Measurements from ENCODE around the gene USP3.

USP3 gene

DNA sequence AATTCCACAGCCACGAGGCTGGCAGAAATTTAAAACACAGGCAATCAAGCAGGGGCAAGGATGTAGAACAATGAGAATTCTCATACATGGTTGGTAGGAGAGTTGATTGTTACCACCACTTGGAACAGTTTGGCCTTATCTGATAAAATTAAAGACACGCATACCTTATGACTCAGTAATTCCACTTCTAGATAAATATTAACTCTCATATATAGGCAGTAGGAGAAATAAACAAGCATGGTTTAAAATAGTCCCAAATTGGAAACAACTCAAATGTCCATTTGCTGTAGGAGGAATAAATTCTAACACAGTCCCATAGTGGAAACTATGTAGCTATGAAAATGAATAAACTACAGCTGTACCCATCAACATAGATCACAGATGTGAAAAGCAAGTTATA lies 42.3 kb upstream of the USP3 start:
- Histone ChIP-seq H3K23ac (ENCODE audit: low read depth, low read length, poor library complexity) (no peak overlapping the region), H3K4me1 (ENCODE audit: control insufficient read depth in 2 of 2, insufficient read depth in 1 of 2, low read depth in 1 of 2, low read length in 2 of 2) (peaks cover 5 to 17% of the 10 kb centered on the region in 2 donors), H3K4ac (ENCODE audit: low read length) (no peak overlapping the region), H2BK15ac (ENCODE audit: low read length) (no peak overlapping the region), H2BK5ac (ENCODE audit: low read length) (no peak overlapping the region), H3K36me3 (replicated peaks in 1 of 2; ENCODE audit: control insufficient read depth in 2 of 2, insufficient read depth in 2 of 2, low read length in 2 of 2) (no peaks in the 10 kb centered on the region), H2AK5ac (ENCODE audit: low read depth, low read length) (no peak overlapping the region), H3K4me2 (ENCODE audit: insufficient read depth, low read length, poor library complexity, severe bottlenecking) (no peak overlapping the region), H4K8ac (ENCODE audit: low read depth, low read length) (no peak overlapping the region), H3K27me3 (ENCODE audit: control insufficient read depth in 3 of 3, insufficient read depth in 3 of 3, low read depth in 1 of 3, low read length in 3 of 3) (no peaks in the 10 kb centered on the region), H2AFZ (ENCODE audit: low read length) (no peak overlapping the region), H3K9ac (ENCODE audit: low read depth, low read length, poor library complexity) (no peak overlapping the region), H4K91ac (ENCODE audit: low read depth, low read length, poor library complexity) (no peak overlapping the region), H2BK12ac (ENCODE audit: low read length) (no peak overlapping the region), H3K14ac (ENCODE audit: low read length) (no peak overlapping the region), H3K79me1 (ENCODE audit: low read depth, low read length) (no peaks in the 10 kb centered on the region), H3K9me3 (replicated peaks in 1 of 2; ENCODE audit: control insufficient read depth in 2 of 2, insufficient read depth in 1 of 2, low read depth in 1 of 2, low read length in 2 of 2) (peaks cover 6 to 21% of the 10 kb centered on the region in 2 donors), H2BK120ac (ENCODE audit: low read depth, low read length) (no peak overlapping the region), H3K18ac (ENCODE audit: low read length) (no peak overlapping the region), H3K27ac (replicated peaks; ENCODE audit: low read length) (no peak overlapping the region), H3K4me3 (ENCODE audit: low read length in 2 of 2) (no peak overlapping the region)
- no CpG with 5 or more reads among the region's 2 CpGs for WGBS, 2 donors (ENCODE audit: extremely low coverage in 2 of 2, insufficient read length in 2 of 2, insufficient replicate concordance in 1 of 2)
- DNase-seq (ENCODE audit: low spot score), result no peak

DNA sequence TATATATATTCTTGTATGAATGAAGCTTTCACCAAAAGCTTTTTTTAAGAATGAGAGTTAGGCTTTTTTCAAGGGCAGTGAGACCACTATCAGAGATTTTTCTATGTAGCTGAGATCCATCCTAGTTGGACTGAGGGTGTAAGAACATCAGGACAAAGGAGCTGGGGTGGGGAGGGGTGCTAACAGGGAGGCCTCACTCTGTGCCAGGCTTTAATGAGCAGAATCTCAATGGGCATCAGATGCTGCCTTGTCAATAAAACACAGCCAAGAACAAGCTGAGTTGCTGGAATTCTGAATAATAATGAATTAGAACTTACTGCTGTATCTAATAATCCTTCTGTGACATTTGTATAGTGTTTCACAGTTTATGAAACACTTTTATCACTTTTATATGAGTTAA lies 41.4 kb upstream of the USP3 start:
- Histone ChIP-seq H2BK12ac (ENCODE audit: low read length) (no peak overlapping the region), H3K9ac (ENCODE audit: low read depth, low read length, poor library complexity) (no peak overlapping the region), H4K91ac (ENCODE audit: low read depth, low read length, poor library complexity) (no peak overlapping the region), H3K23ac (ENCODE audit: low read depth, low read length, poor library complexity) (no peak overlapping the region), H2BK120ac (ENCODE audit: low read depth, low read length) (no peak overlapping the region), H3K4me3 (ENCODE audit: low read length in 2 of 2) (no peak overlapping the region), H2AFZ (ENCODE audit: low read length) (peak overlapping the region; percentile 11), H3K4ac (ENCODE audit: low read length) (no peak overlapping the region), H3K79me1 (ENCODE audit: low read depth, low read length) (no peaks in the 10 kb centered on the region), H3K9me3 (replicated peaks in 1 of 2; ENCODE audit: control insufficient read depth in 2 of 2, insufficient read depth in 1 of 2, low read depth in 1 of 2, low read length in 2 of 2) (peaks cover 6 to 21% of the 10 kb centered on the region in 2 donors), H4K8ac (ENCODE audit: low read depth, low read length) (no peak overlapping the region), H3K4me1 (ENCODE audit: control insufficient read depth in 2 of 2, insufficient read depth in 1 of 2, low read depth in 1 of 2, low read length in 2 of 2) (peaks cover 5 to 18% of the 10 kb centered on the region in 2 donors), H2AK5ac (ENCODE audit: low read depth, low read length) (no peak overlapping the region), H2BK15ac (ENCODE audit: low read length) (no peak overlapping the region), H3K36me3 (replicated peaks in 1 of 2; ENCODE audit: control insufficient read depth in 2 of 2, insufficient read depth in 2 of 2, low read length in 2 of 2) (no peaks in the 10 kb centered on the region), H3K4me2 (ENCODE audit: insufficient read depth, low read length, poor library complexity, severe bottlenecking) (no peak overlapping the region), H3K14ac (ENCODE audit: low read length) (no peak overlapping the region), H3K27me3 (ENCODE audit: control insufficient read depth in 3 of 3, insufficient read depth in 3 of 3, low read depth in 1 of 3, low read length in 3 of 3) (no peaks in the 10 kb centered on the region), H3K27ac (replicated peaks; ENCODE audit: low read length) (no peak overlapping the region), H3K18ac (ENCODE audit: low read length) (no peak overlapping the region), H2BK5ac (ENCODE audit: low read length) (peak overlapping the region; percentile 59)
- no peak for DNase-seq (ENCODE audit: low spot score)

DNA sequence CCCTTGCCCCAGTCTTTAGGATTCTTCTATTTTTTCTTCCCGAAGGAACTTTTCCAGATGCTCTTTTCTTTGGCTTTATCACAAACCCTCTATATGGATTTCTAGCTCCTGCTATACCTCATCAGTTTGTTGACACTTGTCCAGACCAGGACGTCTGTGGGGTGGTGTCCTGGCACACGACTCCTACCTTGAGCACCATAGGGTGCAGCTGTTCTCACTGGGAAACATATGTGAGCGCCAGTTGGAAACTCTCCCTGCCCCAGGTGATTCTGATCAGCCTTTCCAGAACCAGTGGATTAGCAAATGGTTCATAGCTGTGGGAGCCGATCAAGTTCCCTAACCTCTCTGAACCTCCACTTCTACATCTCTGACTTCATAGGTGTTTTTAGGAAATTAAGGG lies 40.6 kb upstream of the USP3 start:
- Histone ChIP-seq H3K4ac (ENCODE audit: low read length) (no peak overlapping the region), H2AFZ (ENCODE audit: low read length) (no peak overlapping the region), H2BK12ac (ENCODE audit: low read length) (no peak overlapping the region), H2BK120ac (ENCODE audit: low read depth, low read length) (no peak overlapping the region), H2AK5ac (ENCODE audit: low read depth, low read length) (no peak overlapping the region), H3K4me2 (ENCODE audit: insufficient read depth, low read length, poor library complexity, severe bottlenecking) (no peak overlapping the region), H3K36me3 (replicated peaks in 1 of 2; ENCODE audit: control insufficient read depth in 2 of 2, insufficient read depth in 2 of 2, low read length in 2 of 2) (no peaks in the 10 kb centered on the region), H3K79me1 (ENCODE audit: low read depth, low read length) (no peaks in the 10 kb centered on the region), H3K4me1 (ENCODE audit: control insufficient read depth in 2 of 2, insufficient read depth in 1 of 2, low read depth in 1 of 2, low read length in 2 of 2) (peaks cover 5 to 18% of the 10 kb centered on the region in 2 donors), H3K14ac (ENCODE audit: low read length) (no peak overlapping the region), H2BK15ac (ENCODE audit: low read length) (no peak overlapping the region), H3K27ac (replicated peaks; ENCODE audit: low read length) (no peak overlapping the region), H3K9me3 (replicated peaks in 1 of 2; ENCODE audit: control insufficient read depth in 2 of 2, insufficient read depth in 1 of 2, low read depth in 1 of 2, low read length in 2 of 2) (peaks cover under 1 to 14% of the 10 kb centered on the region in 2 donors), H3K23ac (ENCODE audit: low read depth, low read length, poor library complexity) (no peak overlapping the region), H3K27me3 (ENCODE audit: control insufficient read depth in 3 of 3, insufficient read depth in 3 of 3, low read depth in 1 of 3, low read length in 3 of 3) (no peaks in the 10 kb centered on the region), H4K91ac (ENCODE audit: low read depth, low read length, poor library complexity) (no peak overlapping the region), H3K9ac (ENCODE audit: low read depth, low read length, poor library complexity) (no peak overlapping the region), H2BK5ac (ENCODE audit: low read length) (peak overlapping the region; percentile 59), H4K8ac (ENCODE audit: low read depth, low read length) (no peak overlapping the region), H3K18ac (ENCODE audit: low read length) (no peak overlapping the region), H3K4me3 (ENCODE audit: low read length in 2 of 2) (no peak overlapping the region)
- no peak for DNase-seq (ENCODE audit: low spot score)
- no CpG with 5 or more reads among the region's 5 CpGs for WGBS, 2 donors (ENCODE audit: extremely low coverage in 2 of 2, insufficient read length in 2 of 2, insufficient replicate concordance in 1 of 2)

DNA sequence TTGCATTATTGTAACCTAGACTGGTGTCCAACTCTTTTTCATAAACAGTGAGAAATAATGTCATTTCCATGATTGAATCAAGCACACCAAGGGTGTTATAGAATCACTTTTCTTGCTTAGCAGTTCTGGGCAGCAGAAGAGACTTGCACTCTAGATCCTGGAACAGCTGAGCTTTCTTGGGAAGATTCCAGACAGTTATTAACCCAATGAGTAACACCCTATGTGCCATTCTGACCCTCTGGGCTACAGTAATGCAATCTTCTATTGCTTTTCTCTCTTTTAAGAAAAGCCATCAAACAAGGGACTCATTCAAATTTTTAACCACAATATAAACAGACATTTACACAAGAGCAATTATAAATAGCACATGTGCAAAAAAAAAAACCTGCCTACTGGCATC lies 39.3 kb upstream of the USP3 start:
- H2AK5ac ChIP-seq (ENCODE audit: low read depth, low read length), result no peak overlapping the region
- no peak overlapping the region for H2BK5ac ChIP-seq (ENCODE audit: low read length)
- H3K4me3 ChIP-seq (ENCODE audit: low read length in 2 of 2), result no peak overlapping the region
- no peak overlapping the region for H2BK120ac ChIP-seq (ENCODE audit: low read depth, low read length)
- H3K9me3 ChIP-seq (replicated peaks in 1 of 2; ENCODE audit: control insufficient read depth in 2 of 2, insufficient read depth in 1 of 2, low read depth in 1 of 2, low read length in 2 of 2), result peaks cover 0 to 11% of the 10 kb centered on the region in 2 donors
- H4K8ac ChIP-seq (ENCODE audit: low read depth, low read length), result no peak overlapping the region
- H3K18ac ChIP-seq (ENCODE audit: low read length), result no peak overlapping the region
- no peak overlapping the region for H3K14ac ChIP-seq (ENCODE audit: low read length)
- no peak overlapping the region for H2BK15ac ChIP-seq (ENCODE audit: low read length)
- H3K23ac ChIP-seq (ENCODE audit: low read depth, low read length, poor library complexity), result no peak overlapping the region
- no peak overlapping the region for H3K4me2 ChIP-seq (ENCODE audit: insufficient read depth, low read length, poor library complexity, severe bottlenecking)
- H2BK12ac ChIP-seq (ENCODE audit: low read length), result no peak overlapping the region
- no peak overlapping the region for H2AFZ ChIP-seq (ENCODE audit: low read length)
- H3K36me3 ChIP-seq (replicated peaks in 1 of 2; ENCODE audit: control insufficient read depth in 2 of 2, insufficient read depth in 2 of 2, low read length in 2 of 2), result no peaks in the 10 kb centered on the region
- H4K91ac ChIP-seq (ENCODE audit: low read depth, low read length, poor library complexity), result no peak overlapping the region
- no peaks in the 10 kb centered on the region for H3K27me3 ChIP-seq (ENCODE audit: control insufficient read depth in 3 of 3, insufficient read depth in 3 of 3, low read depth in 1 of 3, low read length in 3 of 3)
- no peak for DNase-seq (ENCODE audit: low spot score)
- H3K27ac ChIP-seq (replicated peaks; ENCODE audit: low read length), result no peak overlapping the region
- no peak overlapping the region for H3K9ac ChIP-seq (ENCODE audit: low read depth, low read length, poor library complexity)
- no peaks in the 10 kb centered on the region for H3K79me1 ChIP-seq (ENCODE audit: low read depth, low read length)
- peaks cover 5 to 18% of the 10 kb centered on the region in 2 donors for H3K4me1 ChIP-seq (ENCODE audit: control insufficient read depth in 2 of 2, insufficient read depth in 1 of 2, low read depth in 1 of 2, low read length in 2 of 2)
- H3K4ac ChIP-seq (ENCODE audit: low read length), result no peak overlapping the region
